Neural cell (in vitro differentiated cells): ENCODE results near the gene RMDN2. TPM values are rescaled to one million over a fixed set of nuclear protein-coding genes. Genes with fewer than 3 reads are reported as not detected.

Experiments
- H2AFZ ChIP-seq: fragments of 200-600, 300-800 bp; sonication (generic), shearing (Covaris generic); 2 replicates; pipeline ENCODE4 v1.6.0; 2014; ENCODE audit warnings: low read depth, mild to moderate bottlenecking, antibody characterized with exemption, low read length, moderate library complexity
- H3F3A ChIP-seq: fragments of 200-600 bp; shearing (Covaris generic); 2 replicates; pipeline ENCODE4 v1.6.1; 2016; ENCODE audit warnings: mild to moderate bottlenecking, moderate library complexity, mixed read lengths, antibody characterized with exemption, low read length; ENCODE audit not compliant: insufficient read depth, poor library complexity, severe bottlenecking
- H3K27ac ChIP-seq: fragments of 200-600, 300-800 bp; sonication (generic), shearing (Covaris generic); 2 replicates; pipeline ENCODE4 v1.5.1; 2014; ENCODE audit warnings: mild to moderate bottlenecking, low read length, moderate library complexity
- H3K27me3 ChIP-seq: fragments of 300-800, 200-600 bp; sonication (generic), shearing (Covaris generic); 2 replicates; pipeline ENCODE4 v1.6.0; 2014; ENCODE audit warnings: mild to moderate bottlenecking, low read depth, low read length, moderate library complexity; ENCODE audit not compliant: insufficient read depth
- H3K36me3 ChIP-seq: fragments of 300-800, 200-600 bp; sonication (generic), shearing (Covaris generic); 2 replicates; pipeline ENCODE4 v1.5.1; 2014; ENCODE audit warnings: mild to moderate bottlenecking, antibody characterized with exemption, low read length, moderate library complexity; ENCODE audit not compliant: insufficient read depth
- H3K4me2 ChIP-seq: fragments of 300-800, 200-600 bp; sonication (generic), shearing (Covaris generic); 2 replicates; pipeline ENCODE4 v1.6.0; 2014; ENCODE audit warnings: mild to moderate bottlenecking, low read length
- H3K4me3 ChIP-seq: fragments of 300-800, 200-600 bp; sonication (generic), shearing (Covaris generic); 2 replicates; pipeline ENCODE4 v1.5.1; 2014; ENCODE audit warnings: mild to moderate bottlenecking, low read length, moderate library complexity
- H3K79me2 ChIP-seq: fragments of 200-600 bp; shearing (Covaris generic); replicated peaks from 2 replicates; pipeline ENCODE4 v1.6.0; 2014; ENCODE audit warnings: mild to moderate bottlenecking, low read length, moderate library complexity; ENCODE audit not compliant: insufficient read depth
- H3K9ac ChIP-seq: fragments of 300-800, 200-600 bp; sonication (generic), shearing (Covaris generic); 2 replicates; pipeline ENCODE4 v1.6.1; 2016; ENCODE audit warnings: mild to moderate bottlenecking, low read length, mixed read lengths
- H3K9me2 ChIP-seq: fragments of 200-600 bp; shearing (Covaris generic); 2 replicates; pipeline ENCODE4 v1.6.1; 2016; ENCODE audit warnings: mild to moderate bottlenecking, low read length, mixed read lengths; ENCODE audit not compliant: insufficient read depth
- H3K9me3 ChIP-seq: fragments of 200-600, 300-800 bp; sonication (generic), shearing (Covaris generic); 2 replicates; pipeline ENCODE4 v1.6.1; 2016; ENCODE audit warnings: mild to moderate bottlenecking, mixed run types, low read length, moderate library complexity, mixed read lengths
- H4K20me1 ChIP-seq: fragments of 200-600 bp; shearing (Covaris generic); 2 replicates; pipeline ENCODE4 v1.6.1; 2016; ENCODE audit warnings: mild to moderate bottlenecking, mixed run types; ENCODE audit not compliant: insufficient read depth
- CTCF ChIP-seq: fragments of 450-650 bp; IDR thresholded peaks from 2 replicates; pipeline ENCODE4 v1.5.1; 2014; ENCODE audit warnings: antibody characterized with exemption, mild to moderate bottlenecking, moderate library complexity; ENCODE audit not compliant: poor library complexity, severe bottlenecking
- EP300 ChIP-seq: fragments of 450-650 bp; conservative IDR thresholded peaks from 2 replicates; pipeline ENCODE4 v1.6.1; 2014; ENCODE audit warnings: antibody characterized with exemption, mild to moderate bottlenecking, moderate library complexity; ENCODE audit not compliant: poor library complexity, severe bottlenecking
- EZH2 ChIP-seq: fragments of 200-600, 300-800 bp; shearing (Covaris generic), sonication (generic); IDR thresholded peaks from 2 replicates; pipeline ENCODE4 v1.6.1; 2014; ENCODE audit warnings: antibody characterized with exemption, low read length, borderline replicate concordance, mild to moderate bottlenecking; ENCODE audit not compliant: insufficient read depth, poor library complexity, severe bottlenecking
- MXI1 ChIP-seq: fragments of 450-650 bp; conservative IDR thresholded peaks from 2 replicates; pipeline ENCODE4 v1.6.1; 2014; ENCODE audit warnings: antibody characterized with exemption, mild to moderate bottlenecking; ENCODE audit not compliant: poor library complexity, severe bottlenecking
- POLR2AphosphoS5 ChIP-seq: IDR thresholded peaks from 2 replicates; pipeline ENCODE4 v1.6.1; 2012
- RAD21 ChIP-seq: fragments of 450-650 bp; conservative IDR thresholded peaks from 2 replicates; pipeline ENCODE4 v1.6.1; 2014; ENCODE audit warnings: antibody characterized with exemption, mild to moderate bottlenecking, moderate library complexity
- REST ChIP-seq: IDR thresholded peaks from 2 replicates; pipeline ENCODE4 v1.6.1; 2012; ENCODE audit warnings: borderline replicate concordance
- SMC3 ChIP-seq: fragments of 450-650 bp; conservative IDR thresholded peaks from 2 replicates; pipeline ENCODE4 v1.6.1; 2014; ENCODE audit warnings: antibody characterized with exemption, mild to moderate bottlenecking, moderate library complexity; ENCODE audit not compliant: poor library complexity
- TAF1 ChIP-seq: IDR thresholded peaks from 2 replicates; pipeline ENCODE4 v1.6.1; 2012; ENCODE audit warnings: low read depth
- polyA plus RNA-seq: library from polyadenylated mRNA; depleted of rRNA; stranded (reverse); fragments of >200 nt; gene quantifications from 2 replicates; pipeline ENCODE4 v1.2.3, GENCODE V29; 2014

Gene RMDN2
- polyA plus RNA-seq, 1 donor from 2014 or later, result 5.5 TPM

- H3K9me3 ChIP-seq, result no peaks in the 10 kb centered on the region
- H4K20me1 ChIP-seq, result no peaks in the 10 kb centered on the region
- no peak overlapping the region for H3K4me3 ChIP-seq
- no peaks in the 10 kb centered on the region for H3K36me3 ChIP-seq
- no peak overlapping the region for H3K27ac ChIP-seq
- H3K27me3 ChIP-seq, result no peaks in the 10 kb centered on the region
- H3F3A ChIP-seq, result no peaks in the 10 kb centered on the region
- H3K9me2 ChIP-seq, result no peaks in the 10 kb centered on the region
- no peak for TF ChIP-seq EP300
- no peak for TF ChIP-seq REST
- no peak for TF ChIP-seq TAF1
- TF ChIP-seq RAD21, result no peak
- no peak for TF ChIP-seq CTCF
- TF ChIP-seq POLR2AphosphoS5, result no peak
- no peak for TF ChIP-seq MXI1
- no peak for TF ChIP-seq EZH2
- no peak for TF ChIP-seq SMC3
- no peak overlapping the region for H2AFZ ChIP-seq
- no peak overlapping the region for H3K9ac ChIP-seq
- no peaks in the 10 kb centered on the region for H3K79me2 ChIP-seq
- H3K4me2 ChIP-seq, result no peak overlapping the region
These were observed 41.6 kb upstream of the RMDN2 start for GRCh38 chr2:37883518-37883917.

DNA sequence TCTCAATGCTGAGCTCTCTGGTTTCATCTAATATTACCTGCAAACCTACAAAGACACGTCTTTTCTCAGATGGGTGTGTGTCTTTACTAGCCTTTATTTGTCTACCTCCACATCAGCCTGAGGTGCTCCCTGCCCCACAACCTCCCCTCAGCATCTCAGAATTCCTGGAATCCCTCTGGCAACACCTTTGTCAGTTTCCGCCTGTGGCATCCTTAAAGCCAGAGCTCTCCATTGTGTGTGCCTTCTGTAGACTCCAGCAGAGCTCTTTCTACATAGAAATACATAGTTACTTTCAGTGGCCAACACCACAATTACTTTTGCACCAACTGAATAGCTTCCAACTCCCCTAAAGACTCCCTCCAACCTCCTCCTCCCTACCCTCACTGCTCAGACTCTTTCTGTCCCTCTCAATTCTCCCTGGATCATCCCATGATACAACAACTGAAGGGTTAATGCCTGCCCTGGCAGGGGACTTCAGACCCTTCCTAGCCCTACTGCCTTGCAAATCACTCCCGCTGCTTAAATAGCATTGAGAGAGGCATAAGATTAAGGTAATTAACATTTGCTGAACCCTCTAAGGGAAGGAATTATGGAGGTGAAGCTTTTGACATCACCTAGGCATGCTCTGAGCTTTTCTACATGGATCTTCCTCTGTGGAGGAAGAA is 39.6 kb upstream of the RMDN2 start:
- Histone ChIP-seq H3K4me2 (no peak overlapping the region), H3K79me2 (no peaks in the 10 kb centered on the region), H3K27me3 (no peaks in the 10 kb centered on the region), H3K9me2 (no peaks in the 10 kb centered on the region), H3K36me3 (no peaks in the 10 kb centered on the region), H3K9me3 (no peaks in the 10 kb centered on the region), H3K9ac (no peak overlapping the region), H2AFZ (no peak overlapping the region), H3K4me3 (no peak overlapping the region), H3K27ac (no peak overlapping the region), H4K20me1 (no peaks in the 10 kb centered on the region), H3F3A (no peaks in the 10 kb centered on the region)
- no peak for TF ChIP-seq MXI1
- no peak for TF ChIP-seq EP300
